Measurements from ENCODE around the gene ATF6.
"Not testable (repeated sequence)": the region's sequence is repeated elsewhere in the genome, so short reads cannot be mapped to it uniquely, and the experiment has no call there.

Gene ATF6, protein sequence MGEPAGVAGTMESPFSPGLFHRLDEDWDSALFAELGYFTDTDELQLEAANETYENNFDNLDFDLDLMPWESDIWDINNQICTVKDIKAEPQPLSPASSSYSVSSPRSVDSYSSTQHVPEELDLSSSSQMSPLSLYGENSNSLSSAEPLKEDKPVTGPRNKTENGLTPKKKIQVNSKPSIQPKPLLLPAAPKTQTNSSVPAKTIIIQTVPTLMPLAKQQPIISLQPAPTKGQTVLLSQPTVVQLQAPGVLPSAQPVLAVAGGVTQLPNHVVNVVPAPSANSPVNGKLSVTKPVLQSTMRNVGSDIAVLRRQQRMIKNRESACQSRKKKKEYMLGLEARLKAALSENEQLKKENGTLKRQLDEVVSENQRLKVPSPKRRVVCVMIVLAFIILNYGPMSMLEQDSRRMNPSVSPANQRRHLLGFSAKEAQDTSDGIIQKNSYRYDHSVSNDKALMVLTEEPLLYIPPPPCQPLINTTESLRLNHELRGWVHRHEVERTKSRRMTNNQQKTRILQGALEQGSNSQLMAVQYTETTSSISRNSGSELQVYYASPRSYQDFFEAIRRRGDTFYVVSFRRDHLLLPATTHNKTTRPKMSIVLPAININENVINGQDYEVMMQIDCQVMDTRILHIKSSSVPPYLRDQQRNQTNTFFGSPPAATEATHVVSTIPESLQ

DNA sequence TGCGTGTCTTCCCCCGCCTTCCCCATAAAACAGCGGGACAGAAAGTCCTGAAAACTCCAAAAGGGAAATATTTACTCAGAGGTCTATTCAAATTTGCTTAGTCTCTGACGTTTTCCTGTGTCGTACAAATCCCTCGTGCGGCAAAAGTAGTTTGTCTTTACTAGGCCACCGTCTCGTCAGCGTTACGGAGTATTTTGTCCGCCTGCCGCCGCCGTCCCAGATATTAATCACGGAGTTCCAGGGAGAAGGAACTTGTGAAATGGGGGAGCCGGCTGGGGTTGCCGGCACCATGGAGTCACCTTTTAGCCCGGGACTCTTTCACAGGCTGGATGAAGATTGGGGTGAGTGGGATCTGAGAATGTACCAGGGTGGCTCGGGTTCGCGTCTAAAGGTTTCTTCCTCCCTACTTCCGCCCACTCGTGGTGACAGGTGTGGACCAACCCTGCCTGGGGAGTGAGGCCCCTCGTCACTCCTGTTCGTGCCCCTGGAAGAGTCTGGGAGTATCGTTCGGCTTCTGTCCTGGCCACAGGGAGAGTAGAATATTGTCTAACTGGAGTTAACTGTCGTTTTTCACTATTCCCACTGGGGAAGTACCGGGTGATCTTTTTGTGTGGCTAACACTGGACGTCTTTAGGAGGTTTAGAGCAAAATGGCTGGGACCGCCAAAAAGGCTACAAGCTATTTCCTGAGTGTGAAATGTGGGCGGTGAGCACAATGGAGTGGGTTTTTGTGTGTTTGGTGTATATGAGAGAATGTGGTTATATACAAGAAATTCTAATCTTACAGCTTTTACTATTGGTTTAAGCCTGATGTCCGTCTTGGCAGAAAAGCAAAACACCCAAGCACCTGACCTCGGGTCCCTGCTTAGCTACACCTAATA lies at the start of gene ATF6:
Gene ATF6, plus strand, starts transcription at position 219 of the 880 bp plus-strand sequence. Its CDS starts 41 bp downstream, at position 260.
- peak; percentile 78 for DNase-seq

DNA sequence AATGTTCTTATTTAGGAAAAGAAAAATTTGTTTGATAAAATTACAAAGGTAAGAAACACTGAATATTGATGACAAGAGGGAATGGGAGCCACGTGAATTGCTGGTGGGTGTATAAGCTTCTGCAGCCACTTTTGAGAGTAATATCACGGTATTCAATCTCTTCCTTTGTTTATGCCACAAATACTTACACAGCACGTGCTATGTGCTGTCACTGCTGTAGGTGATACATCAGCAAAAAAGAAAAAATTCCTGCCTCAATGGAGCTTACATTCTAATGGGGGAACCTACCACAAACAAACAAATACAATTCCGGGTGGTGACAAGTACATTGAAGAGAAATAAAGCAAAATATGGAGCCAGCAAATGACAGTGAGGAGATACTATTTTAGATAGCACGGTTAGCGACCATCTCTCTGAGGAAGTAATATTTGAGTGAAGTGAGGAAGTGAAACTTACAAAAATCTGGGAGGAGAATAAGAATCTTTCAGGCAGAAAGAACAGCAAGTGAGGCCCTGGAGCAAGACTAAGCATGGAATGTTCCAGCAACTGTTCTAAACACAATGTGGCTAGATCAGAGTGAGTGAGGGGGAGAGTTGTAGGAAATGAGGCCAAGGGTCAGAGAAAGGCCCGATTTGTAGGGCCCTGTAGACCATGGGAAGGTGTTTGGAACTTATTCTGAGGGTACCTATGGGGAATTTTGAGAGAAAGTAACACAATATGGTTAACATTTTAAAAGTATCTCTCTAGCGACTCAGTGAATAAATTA lies 47.4 kb upstream of the ATF6 start:
- no peak for DNase-seq

DNA sequence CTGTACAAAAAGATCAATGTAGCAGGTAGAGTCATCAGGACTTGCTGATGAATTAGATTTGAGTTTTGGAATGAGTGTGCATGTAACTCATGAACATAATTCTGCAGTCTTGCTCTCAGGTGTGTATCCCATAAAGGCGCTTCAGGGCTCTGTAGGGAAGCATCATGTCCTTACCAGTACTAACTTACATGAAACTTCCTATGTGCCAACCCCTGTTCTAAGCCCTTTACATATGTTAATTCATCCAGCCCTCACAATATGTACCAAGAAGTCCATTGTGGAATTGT lies 46.9 kb upstream of the ATF6 start:
- no peak for DNase-seq

DNA sequence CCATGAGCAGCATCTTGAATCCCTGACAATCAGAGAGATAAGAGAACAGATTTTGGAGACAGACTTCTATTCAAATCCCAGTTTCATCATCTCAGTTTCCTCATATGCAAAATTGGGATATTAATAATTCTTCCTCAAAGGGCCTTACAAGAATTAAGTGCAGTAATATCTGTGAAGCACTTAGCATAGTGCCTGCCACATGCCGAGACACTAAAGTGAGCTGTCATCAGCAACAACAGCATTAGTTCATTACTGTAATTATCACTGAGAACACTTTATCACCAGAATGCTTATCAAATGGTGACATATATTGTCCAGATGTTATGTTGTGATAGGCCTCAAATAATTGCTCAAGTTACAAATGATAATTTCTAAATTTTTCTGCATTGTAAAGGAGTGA lies 45.7 kb upstream of the ATF6 start:
- no peak for DNase-seq

DNA sequence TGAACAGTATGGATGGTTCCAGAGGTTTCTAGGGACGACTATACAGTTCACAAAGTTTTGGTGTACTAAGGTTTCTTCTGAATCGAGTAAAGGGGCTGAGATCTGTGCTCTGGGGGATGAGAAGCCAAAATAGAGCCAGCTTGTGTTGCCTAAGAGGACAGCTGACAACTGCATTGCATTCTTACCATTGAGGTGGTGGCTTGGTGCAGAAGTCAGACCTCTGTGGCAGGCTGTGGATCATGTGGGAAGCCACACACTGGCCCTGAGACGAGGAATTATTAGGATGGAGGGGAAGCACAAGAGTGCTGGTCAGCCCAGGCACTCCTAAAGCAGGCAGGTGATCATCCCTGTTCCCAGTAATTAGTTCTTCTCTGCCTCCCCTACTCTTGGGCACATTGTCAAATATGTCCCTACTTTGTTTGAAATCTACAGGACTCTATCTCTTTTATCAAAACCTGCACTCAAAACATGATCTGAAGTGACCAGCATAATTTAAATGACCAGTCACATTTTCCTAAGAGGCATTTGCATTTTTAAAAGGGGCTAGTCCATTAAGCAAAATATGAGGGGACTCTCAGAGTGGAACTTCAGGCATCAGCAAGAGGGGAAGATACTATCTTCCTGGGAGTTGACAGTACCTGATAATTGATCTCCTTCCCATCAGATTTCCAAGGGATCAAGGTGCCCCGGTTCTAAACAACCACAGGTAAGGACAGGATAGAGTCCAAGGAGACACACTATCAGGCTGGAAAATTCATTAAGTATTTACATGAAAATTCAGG lies 45.0 kb upstream of the ATF6 start, which contains the start of gene FCRLB:
Gene FCRLB, plus strand, starts transcription at position 589 of the 782 bp plus-strand sequence. CDS start 1,129 bp downstream, outside the sequence.
- DNase-seq: no peak

DNA sequence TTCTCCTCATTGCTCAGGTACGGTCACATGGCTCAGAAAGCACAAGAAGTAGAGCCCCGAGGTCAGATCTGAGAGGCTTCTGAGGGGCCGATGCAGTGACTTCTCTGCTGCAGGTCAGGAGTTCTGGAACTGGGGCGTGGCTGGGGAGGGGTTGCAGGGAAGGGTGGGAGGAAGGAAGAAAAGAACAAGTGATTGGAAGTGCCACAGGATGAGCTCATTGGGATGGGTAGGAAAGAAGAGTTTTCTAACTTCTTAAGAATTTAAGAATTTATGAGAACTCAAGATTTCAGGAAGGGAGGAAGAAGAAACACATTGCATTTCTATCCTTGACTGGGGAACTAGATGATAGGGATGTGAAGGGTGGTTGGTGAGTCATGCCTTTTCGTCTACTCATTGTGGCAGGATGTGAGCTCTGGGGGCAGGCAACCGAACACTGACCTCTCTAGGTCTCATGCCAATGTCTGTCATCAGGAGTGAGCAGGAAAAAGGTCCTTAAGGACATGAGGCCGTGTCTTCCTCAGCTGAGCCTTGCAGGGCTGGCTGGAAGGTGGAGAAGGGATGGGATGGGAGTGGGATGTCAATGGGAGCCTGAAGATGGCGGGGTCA lies 44.3 kb upstream of the ATF6 start:
- DNase-seq: no peak

DNA sequence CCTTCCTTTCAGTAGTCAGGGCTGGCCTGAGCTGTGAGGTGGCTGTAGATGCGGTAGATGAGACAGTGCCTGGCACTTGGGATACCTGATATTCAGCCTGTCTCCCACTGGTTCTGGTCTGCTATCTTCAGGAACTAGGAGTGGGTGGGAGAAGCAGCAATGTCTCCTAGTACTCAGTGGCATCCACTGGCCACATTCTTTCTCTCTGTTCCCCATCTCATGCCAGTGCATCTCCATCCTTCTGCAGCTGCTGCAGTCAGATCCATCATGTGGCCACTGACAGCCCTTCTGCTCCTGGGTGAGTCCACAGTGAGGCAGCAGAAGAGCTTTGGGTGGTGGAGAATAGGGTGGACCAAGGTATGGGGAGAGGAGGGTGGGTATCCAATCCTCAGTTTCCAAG lies 43.7 kb upstream of the ATF6 start:
- DNase-seq: no peak

DNA sequence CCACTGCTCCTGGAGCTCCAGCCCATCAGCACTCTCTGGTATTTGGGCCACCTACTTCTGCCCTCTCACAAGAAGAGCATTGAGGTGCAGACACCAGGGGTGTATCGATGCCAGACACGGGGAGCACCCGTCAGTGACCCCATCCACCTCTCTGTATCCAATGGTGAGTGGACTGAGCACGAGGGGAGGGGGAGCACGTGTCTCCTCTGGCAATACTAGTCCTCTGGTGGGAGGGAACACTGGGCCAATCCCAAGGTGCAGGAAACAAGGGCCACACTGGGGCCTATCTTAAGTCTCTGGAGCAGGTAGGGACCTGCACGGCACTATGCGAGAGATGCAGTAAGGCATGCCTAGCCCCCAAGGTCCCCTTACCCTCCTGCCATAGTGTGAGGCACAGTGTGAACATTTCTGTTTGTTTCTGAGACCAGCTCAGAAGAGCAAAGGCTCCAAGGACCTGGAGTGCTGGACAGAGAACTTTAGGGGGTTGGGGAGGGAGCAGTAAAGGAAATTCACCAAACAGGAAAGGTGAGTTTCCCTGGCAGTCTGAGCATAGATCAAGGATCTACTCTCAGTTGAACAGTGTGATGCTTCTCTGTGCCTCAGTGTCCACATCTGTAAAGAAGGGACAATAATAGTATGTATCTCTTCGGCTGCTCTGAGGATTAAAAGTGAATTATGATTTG lies 42.5 kb upstream of the ATF6 start:
- DNase-seq: no peak

DNA sequence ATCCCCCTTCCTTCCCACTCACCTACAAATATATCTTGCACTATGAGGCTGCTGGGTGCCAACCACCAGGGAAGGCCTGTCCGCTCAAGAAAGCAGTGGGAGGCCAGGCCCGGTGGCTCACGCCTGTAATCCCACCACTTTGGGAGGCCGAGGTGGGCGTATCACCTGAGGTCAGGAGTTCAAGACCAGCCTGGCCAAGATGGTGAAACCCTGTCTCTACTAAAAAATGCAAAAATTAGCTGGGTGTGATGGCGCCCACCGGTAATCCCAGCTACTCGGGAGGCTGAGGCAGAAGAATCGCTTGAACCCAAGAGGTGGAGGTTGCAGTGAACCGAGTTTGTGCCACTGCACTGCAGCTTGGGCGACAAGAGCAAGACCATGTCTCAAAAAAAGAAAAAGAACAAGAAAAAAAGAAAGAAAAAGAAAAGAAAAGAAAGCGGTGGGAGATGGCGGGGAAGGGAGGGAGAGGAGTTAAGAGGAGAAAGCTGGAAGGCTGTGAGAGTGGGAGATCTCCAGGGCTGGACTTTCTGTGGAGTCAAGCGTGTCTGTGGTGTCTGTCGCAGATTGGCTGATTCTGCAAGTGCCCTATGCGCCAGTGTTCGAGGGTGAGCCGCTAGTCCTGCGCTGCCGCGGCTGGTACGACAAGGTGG lies 40.7 kb upstream of the ATF6 start:
- not testable (repeated sequence) for DNase-seq

DNA sequence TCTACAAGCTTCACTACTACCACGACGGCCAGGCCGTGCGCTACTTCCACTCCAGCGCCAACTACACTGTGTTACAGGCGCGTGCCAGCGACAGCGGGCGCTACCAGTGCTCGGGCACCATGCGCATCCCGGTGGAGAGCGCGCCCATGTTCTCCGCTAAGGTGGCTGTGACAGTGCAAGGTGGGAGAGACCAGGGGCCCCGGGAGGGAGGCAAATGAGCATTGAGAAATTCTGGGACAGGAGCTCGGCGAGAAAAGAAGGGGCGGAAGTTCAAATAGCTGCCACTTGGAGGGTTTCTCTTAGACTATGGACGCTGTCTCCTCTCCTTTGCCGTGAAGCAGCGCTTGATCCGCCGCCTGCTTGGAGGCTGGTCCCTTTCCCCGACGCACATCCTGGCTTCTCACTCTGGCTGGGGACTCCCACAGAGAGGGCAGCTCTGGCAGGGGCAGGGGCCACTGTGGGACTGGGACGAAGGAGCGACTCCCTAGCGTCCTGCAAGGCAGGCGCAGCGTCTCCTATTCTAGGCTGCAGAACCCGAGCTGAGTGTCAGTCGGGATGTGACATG lies 40.1 kb upstream of the ATF6 start:
- DNase-seq: peak; percentile 56

DNA sequence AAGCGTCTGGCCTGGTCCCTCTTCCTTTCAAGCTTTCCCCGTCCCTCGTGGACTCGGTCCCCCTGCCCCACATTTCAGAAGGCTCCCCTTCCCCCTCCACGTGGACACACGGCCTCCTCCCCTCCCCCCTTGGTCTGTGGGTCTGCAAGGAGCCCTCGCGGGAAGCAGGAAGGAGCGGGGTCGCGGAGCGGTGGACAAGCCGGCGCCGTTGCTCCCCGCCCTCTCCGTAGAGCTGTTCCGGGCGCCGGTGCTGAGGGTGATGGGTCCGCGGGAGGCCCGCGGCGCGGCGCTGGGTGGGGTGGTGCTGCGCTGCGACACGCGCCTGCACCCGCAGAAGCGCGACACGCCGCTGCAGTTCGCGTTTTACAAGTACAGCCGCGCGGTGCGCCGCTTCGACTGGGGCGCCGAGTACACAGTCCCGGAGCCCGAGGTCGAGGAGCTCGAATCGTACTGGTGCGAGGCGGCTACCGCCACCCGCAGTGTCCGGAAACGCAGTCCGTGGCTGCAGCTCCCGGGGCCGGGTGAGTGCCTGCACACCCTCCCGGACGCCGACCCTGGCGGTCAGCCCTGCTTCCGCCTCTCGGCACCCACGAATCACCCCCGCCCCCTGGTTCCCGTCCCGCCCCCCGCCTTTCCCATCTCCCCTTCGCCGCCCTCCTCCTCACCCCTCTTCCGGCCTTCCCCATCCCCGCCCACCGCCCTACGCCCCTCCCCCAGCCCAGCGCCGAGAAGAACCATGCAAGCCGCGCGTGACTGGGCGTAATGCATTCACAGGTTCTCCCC lies 39.5 kb upstream of the ATF6 start:
- DNase-seq: peak; percentile 88

DNA sequence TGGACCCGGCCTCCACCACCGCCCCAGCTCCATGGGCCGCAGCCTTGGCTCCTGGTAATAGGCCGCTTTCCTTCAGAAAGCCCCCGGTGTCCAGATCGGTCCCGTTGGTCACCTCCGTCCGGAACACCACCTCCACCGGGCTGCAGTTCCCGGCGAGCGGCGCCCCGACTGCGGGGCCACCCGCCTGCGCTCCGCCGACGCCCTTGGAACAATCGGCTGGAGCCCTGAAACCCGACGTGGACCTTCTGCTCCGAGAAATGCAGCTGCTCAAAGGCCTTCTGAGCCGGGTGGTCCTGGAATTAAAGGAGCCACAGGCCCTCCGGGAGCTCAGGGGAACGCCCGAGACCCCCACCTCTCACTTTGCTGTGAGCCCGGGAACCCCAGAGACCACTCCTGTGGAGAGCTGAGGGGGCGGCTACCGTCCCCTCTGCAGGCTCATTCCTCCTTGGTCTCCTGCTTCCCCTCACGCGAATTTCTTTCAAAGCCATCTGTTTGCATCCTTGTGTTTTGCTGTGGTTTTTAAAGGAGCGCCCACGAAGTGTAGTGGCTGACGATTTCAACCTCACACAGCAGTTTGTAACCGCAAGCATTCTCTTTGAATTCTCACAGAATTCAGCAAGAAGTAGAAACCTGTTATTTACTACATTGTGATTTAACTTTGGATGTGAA lies 38.7 kb upstream of the ATF6 start:
- DNase-seq: peak; percentile 61

DNA sequence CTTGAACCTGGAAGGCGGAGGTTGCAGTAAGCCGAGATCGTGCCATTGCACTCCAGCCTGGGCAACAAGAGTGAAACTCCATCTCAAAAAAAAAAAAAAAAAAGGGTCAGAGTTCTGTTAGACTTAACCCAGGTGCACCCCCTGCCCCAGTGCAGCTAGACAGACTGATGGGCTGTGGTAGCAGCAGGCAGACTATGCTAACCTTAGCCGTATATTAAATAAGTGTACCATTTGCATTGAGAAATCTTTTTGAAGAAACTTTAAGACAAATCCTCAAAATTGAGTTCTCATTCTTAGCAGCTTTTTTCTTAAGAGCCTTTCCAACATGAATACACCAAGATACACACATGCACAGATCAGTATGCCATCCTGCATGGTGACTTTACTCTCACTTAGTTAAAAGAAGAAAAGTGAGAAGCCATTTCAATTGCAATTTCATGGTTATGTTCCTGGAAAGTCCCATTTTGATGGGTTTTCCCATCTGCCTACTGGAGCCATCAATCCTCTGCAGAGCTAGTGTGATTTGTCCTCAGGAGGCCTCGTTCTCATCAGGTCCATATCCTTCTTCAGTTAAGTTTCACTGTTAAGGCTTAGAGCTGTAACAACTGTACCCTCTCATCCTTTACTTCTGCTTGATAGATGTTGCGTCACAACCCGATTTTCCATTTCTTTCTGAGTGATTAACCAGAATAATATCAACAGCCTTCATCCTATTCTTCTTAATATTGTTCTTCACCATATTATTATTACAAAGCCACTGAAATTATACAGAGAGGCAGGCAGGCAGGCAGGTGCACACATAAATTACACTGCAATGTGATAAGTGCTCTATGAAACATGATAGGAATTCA lies 37.5 kb upstream of the ATF6 start:
- DNase-seq: no peak

DNA sequence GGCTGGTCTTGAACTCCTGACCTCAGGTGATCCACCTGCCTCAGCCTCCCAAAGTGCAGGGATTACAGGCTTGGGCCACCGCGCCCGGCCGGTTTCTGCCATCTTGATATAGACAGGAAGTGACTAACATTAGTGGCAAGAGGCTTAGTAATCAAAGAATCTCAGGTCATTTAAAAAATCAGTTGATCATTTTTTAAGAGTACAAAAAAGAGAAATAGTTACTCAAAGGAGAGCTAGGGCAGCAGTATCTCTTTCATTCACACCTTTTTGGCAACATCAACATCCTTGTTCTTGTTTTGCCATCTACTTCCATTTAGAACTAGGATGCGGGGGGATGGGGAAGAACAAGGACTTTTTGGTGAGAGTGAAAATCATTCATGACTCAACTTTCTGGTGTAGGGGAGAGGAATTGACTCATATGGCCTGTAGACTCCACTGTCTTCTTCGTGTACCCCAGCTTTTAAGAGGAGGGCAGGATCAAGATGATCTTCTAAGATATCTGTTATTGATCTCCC lies 36.0 kb upstream of the ATF6 start:
- peak; percentile 48 for DNase-seq

DNA sequence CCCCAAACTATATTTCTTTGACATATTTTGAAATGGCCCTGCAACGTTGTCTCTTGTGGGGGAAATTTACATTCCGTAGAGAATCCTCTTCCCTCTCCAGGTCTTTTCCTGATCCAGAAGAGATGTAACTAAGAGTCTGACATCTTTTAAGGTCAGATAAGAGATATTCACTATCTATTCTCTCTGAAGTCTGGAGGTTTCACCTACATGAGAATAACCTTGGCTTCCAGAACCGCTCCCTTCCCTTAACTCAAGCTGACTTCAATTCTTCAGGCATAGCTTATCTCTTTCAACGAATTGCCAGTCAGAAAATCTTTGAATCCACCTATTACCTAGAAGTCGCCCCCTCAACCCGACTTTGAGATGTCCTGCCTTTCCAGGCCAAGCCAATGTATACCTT lies 34.9 kb upstream of the ATF6 start:
- DNase-seq: no peak

DNA sequence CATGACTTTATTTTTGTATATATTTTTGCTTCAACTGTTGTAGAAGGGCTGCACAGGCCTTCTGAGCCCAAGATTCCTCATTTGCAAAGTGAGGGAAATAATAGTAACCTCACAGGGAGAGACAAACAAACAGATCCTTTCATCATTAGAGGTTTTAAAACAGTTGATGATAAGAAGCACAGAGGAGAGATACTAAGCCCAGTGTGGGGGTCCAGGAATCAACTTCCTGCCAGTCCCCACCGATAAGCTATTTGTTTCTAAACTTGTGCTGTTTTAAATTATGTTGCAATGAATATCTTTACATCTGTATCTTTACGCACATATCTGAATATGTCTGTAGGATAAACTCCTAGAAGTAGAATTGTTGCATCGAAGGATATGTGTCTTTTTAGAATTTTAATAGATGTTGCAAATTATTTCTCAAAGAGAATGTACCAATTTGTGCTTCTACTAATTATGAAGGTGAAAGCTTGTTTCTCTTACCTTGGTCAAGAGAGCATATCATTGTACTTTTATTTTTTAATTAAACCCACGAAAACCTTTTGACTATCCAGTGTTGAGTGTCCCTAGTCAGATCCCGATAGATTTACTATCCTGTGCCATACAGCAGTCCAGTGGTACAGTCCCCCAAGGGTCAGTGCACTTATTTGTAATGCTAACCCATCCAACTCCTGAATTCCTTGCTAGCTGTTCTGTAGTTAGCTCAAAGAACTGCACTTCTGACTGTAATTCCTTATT lies 34.0 kb upstream of the ATF6 start:
- DNase-seq: no peak

DNA sequence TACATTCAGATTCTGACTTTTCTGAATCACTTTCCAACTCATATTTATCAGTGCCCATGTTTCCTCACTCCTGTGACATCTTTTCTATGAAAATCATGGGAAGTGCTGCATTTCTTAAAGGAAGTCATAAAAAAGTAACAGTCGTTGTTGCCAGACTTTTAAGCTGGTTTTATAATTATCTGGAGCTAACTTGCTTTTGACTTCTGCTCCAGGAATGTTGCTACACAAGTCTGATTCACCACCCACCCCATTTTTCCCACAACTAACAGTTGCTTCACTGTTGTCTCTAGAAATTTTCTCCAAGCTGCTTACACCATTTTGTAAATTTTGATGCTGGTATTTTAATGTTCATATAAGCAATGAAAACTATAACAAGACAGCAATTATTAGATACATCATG lies 32.6 kb upstream of the ATF6 start:
- DNase-seq: no peak

All from CD4-positive, alpha-beta T cell treated with Interleukin-17A for 4 hours (primary cell).